ENCODE results near the gene PXK.

- TF ChIP-seq POLR2A (IDR thresholded peaks at IDR 0.05) (no peak), POLR2AphosphoS5 (IDR thresholded peaks at IDR 0.05) (no peak)
- TF ChIP-seq, protein P1, sequence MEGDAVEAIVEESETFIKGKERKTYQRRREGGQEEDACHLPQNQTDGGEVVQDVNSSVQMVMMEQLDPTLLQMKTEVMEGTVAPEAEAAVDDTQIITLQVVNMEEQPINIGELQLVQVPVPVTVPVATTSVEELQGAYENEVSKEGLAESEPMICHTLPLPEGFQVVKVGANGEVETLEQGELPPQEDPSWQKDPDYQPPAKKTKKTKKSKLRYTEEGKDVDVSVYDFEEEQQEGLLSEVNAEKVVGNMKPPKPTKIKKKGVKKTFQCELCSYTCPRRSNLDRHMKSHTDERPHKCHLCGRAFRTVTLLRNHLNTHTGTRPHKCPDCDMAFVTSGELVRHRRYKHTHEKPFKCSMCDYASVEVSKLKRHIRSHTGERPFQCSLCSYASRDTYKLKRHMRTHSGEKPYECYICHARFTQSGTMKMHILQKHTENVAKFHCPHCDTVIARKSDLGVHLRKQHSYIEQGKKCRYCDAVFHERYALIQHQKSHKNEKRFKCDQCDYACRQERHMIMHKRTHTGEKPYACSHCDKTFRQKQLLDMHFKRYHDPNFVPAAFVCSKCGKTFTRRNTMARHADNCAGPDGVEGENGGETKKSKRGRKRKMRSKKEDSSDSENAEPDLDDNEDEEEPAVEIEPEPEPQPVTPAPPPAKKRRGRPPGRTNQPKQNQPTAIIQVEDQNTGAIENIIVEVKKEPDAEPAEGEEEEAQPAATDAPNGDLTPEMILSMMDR (IDR thresholded peaks at IDR 0.05): no peak
These were observed 50.8 kb downstream of the PXK start for GRCh38 chr3:58383476-58383875.
